GM19025 (cell line): ENCODE measurements around the gene RTL10.

Source experiments
- ATAC-seq: cut with Tn5 transposase; IDR thresholded peaks from one replicate; pipeline ENCODE4 v1.9.1; 2021; ENCODE audit warnings: mild to moderate bottlenecking, low read depth, moderate library complexity; ENCODE audit not compliant: unreplicated experiment

Gene RTL10, protein sequence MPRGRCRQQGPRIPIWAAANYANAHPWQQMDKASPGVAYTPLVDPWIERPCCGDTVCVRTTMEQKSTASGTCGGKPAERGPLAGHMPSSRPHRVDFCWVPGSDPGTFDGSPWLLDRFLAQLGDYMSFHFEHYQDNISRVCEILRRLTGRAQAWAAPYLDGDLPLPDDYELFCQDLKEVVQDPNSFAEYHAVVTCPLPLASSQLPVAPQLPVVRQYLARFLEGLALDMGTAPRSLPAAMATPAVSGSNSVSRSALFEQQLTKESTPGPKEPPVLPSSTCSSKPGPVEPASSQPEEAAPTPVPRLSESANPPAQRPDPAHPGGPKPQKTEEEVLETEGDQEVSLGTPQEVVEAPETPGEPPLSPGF

DNA sequence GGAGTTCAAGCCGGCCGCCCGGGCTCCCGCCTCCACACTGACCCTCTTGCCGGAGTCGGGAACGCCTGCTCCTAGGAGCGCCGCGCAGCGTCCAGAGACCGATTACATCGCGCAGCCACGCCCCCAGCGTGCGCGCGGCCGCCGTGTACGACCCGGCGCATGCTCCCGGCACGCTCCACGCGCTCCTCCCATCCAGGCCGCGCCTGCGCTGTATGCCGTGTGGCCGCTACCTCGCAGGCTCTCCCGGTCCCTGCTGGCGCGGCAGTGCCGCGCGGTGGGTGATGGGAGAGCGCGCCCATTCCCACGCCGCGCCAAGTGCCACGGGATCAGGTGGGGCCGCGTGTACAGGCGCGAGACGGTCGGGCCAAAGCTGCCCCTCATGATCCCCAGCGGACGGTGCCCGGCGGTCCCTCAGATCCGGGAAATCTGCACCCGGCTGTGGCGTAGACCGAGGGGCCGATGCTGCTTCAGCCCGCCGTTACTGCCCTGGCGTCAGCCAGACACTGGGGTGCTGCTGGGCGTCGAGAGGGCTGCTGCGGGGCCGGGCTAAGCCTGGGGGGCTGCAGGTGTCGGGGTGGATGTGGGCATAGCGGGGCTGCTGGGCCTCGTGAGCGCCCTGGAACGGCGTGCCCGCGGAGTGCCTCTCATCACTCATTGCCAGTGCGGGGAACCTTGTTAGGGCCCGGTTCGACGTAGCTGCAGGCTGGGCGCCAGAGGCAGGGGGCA lies at the start of gene RTL10, which contains the start of gene GNB1L:
Gene RTL10, minus strand, starts transcription at position 97 of the 726 bp plus-strand sequence. CDS start 2,613 bp downstream, outside the sequence.
Gene GNB1L, minus strand, starts transcription at position 97 of the 726 bp plus-strand sequence. CDS start 33,519 bp downstream, outside the sequence.
- ATAC-seq: peak; percentile 86

DNA sequence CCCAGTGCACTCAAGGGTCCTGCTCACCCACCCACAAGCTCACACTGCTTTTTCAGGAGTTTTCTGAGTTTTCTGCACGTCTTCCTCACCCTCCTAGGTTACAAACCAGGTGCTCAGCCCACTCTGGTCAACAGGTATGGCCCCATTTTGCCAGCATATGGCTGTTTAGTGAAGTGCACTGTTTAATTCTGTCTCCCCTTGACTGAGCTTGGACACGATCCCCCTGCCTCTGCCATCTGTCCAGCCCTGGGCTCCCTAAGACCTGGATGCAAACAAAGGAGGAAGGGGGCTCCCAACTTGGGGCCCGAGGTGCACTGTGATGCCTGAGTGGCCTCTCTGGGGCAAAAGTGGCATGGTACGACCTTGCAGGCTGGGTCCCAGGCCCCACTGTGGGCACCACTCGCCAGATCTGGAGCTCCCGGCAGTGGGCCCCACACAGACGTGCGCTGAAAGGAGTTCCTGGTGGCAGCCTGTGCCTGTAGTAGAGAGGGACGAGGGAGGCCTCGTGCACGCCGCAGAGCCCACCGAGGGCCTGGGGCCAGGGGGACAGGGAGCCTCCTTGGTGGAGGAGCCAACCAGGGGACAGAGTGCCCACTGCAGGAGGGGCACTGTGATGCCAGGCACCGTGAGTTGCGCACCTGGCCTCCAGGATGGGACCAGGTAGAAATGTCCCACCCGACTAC lies 49.6 kb upstream of the RTL10 start:
- ATAC-seq: no peak

DNA sequence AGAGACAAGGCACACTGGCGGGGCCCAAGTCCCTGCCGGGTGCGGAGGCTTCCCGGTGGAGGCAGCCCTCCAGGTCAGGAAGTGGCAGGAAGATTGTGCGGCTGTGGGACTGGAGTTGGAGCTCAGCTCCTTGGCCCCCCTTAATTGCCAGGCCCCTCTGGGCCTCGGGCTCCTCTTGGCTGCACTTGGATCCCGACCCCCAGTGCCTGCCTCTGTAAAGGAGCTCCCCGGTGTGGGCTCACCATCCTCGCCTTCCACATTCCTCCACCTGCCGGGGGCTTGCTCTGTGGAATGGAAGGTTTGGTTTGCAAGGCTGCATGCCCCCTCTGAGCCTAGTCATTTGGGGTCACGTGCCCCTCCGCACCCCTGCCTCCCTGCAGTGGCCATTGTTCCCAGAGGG lies 48.8 kb upstream of the RTL10 start:
- ATAC-seq: no peak

DNA sequence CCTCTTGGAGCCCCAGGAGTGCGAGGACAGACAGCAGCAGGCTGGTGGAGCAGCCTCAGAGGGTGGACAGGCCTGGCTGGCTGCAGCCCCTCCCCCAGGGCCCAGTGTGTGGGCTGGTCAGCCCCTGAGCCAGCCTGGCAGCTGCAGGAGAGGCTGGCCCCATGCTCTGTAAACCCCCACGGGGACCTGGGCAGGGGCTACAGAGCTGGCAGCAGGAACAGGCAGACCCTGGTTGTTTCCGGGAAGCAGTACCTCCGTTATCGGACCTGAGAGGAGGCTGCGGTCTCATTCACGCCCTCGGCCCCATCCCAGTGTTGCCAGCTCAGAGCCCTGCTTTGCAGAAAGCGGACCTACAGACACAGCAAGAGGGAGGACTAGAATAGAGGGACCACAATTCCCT lies 48.4 kb upstream of the RTL10 start:
- ATAC-seq: no peak

DNA sequence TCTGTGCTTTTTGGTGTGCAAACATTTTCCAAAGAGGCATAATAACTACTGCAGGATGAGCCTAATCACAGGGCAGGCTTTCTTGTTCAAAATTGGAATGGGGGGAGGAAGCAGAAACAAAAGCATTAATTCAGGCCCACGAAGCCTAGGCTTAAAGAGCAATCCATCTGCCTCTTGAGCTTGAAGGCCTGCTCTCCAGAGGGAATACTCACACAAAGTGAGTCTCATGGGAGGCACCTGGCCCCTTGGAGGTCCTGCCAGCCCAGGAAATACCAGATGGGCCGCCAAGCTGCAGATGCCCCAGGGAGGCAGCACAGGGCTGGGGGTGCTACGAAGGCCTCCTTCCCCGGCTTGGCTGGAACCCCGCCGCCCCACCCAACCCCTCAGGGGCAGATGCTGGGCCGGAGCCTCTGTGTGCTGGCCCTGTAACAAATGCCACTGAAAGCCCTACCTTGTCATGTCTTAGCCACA lies 47.6 kb upstream of the RTL10 start:
- ATAC-seq: no peak

DNA sequence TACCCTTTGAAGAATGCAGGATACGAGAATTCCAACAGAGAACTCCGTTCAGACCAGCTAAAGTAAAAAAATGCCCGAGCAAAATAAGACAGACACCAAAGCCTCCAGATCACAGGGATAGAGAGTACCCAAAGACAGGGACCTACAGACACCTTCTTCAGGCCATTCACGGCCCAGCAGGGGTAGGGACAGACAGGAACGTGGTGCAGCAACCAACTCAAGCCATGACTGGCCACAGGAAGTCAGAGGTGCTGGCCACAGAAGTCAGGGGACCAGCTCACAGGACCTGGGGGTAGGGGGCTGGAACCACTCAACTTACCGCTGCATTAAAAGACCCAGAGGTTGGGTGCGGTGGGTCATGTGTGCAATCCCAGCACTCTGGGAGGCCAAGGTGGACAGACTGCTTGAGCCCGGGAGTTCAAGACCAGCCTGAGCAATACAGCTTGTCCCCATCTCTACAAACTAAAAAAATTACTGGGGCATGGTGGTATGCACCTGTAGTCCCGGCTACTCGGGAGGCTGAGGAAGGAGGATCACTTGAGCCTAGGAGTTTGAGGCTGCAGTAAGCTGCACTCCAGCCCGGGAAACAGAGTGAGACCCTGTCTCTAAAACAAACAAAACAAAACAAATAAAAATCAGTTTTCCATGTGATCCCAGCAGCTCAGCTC lies 47.0 kb upstream of the RTL10 start:
- no peak for ATAC-seq

DNA sequence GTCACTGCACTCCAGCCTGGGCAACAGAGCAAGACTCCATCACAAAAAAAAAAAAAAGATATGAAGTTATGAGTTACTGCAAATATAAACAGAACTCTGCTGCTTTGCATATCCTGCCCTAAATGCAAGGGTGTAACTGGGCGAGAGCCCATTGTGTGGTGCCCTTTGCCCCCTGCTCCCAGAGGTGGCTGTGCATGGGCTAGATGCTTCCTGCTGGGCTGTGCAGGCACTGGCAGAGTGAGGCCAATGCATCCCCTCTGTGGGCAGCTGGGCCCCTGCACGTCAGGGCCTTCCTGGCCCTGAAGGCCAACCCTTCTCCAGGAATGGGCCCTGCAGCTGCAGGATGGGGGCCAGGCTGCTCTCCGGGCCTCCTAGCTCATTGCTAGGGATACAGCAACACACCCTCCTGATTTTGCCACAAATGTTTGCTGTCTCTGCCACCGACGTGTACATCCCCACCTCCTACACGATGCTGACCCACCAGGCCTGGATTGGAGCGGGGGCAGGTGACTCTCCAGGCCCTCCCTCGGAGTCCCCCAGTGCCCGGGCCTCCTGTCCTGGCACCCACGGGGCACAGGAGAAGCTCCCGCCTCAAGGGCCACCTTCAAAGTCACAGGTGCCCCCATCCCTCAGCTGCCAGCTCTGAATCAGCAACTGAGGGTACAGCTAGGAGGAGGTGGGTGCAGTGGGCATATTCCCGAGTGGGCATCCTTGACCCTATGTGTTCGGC lies 46.2 kb upstream of the RTL10 start:
- ATAC-seq: no peak

DNA sequence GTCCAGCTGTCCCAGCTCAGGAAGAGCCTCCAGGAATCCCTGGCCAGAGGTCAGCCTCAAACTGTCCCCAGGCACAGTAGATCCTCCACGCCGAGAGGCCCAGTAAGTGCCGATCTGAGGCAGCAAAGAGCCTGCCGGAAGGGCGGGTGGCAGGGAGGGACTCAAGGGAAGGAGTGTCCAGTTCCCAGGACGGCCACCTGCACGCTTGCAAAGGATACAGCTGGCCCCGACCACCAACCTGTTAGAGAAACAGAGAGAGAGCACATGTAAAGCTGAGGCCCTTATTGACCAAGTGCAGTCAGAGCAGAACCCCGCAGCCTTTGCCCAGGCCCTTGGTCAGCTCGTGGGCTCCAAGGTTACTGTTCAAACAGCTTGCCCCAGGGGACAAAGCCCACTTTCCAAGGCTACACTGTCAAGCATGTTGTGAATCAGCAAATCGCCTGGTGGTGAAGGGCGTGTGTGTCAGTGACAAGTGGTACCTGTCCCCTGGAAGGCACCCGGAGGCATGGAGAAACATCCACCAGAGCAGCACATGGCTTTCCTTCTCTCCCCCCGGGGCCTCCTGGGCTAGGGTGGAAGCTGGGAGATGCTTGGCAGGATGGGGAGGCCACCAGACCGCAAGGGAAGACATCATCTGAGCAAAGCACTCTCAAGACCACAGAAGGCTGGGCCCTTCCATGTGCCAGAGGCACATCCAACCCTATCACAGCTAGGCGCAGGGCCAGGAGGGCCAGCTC lies 44.3 kb upstream of the RTL10 start:
- ATAC-seq: no peak

DNA sequence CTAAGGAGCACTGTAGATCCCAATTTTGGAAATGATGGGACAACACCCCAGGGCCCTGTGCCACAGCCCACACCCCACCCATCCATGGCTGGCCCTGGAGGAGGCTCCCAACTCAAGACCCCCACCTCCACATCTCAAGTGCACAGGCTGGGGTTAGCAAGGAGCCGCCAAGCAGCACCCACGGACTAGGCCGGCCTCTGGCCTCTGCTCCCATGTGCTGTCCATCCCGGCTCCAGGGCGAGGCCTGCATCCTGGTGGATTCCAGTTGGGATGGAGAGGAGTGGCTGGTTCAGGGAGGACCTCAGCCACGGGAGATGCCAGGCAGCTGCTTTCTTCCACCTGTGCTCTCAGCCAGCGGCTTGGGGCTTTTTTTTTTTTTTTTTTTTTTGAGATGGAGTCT lies 43.5 kb upstream of the RTL10 start:
- no peak for ATAC-seq

DNA sequence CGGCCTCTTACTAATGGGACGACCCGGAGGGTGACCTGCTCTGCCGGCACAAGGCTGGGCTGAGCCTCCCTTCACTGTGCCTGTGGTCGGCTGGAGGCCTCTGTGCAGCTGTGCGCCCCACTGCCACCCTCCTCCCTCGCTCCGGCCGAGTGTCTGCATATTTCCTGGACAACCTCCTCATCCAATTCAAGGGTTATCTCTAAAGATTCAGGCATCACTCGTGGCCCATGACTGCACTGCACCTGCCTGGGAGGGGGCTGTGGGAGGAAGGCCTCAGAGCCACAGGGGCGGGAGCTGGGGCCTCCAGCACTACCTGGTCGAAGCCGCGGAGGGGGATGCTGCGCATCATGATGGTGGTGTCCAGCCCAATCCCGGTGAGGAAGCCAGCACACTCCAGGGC lies 43.1 kb upstream of the RTL10 start:
- ATAC-seq: no peak

DNA sequence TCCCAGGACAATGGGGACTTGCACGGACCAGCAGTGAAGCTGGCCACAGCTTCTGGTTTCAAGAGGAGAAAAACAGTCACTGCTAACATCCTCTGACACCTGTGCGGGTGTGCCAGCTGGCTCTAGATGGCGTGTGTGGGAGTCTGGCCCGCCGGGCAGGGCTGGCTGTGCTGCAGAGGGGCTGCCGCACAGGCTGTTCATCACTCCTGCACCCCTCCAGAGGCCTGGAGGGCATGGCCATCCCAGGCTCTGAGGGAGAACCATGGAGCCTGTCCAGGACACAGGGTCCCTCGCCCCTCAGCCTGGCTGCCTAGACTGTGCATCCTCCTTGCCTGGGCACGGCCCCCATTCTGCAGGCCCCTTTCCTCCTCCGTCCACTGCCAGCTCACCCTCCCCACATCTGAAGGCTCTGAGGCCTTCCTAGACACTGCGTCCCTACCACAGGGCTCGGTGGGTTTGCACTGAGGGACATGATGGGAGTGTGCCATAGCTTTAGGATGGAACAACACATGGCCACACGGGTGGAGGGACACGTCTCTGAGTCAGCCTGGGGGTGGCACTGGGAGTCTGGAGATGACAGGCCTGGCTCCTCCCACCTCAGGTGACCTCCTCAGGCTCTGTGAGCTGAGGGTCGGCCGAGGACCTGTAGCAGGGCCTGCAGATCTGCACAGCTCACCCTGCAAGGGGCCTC lies 42.1 kb upstream of the RTL10 start:
- ATAC-seq: no peak

DNA sequence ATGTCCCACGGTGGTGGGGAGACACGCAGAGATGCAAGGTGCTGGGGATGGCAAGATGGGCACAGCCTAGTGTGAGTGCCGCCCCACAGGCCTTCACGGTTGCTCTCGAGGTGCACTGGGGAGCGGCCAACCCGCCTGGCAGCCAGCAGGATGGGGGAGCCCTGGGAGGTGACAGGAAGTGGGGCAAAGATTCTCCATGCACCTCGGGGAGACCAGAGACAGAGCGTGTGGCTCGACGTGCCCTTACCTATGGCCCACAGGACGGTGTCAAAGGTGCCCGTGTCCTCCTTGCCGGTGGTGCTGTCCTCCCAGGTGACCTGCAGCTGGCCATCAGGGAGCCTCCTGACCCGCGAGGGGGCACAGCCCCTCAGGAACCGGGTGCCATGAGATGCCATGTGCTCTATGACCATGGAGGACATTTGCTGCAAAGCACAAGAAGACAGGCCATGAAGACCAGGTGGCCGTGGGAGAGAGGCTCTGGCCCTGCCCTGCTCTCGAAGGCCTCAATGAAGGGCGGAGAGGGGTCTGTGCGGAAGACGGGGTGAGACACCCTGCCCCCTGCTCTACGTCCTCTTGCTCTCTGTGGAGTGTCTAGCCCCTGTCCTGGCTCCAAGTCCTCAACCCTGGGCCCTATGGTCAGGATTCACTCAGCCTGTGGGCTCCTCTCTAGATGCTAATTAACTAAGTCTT lies 40.6 kb upstream of the RTL10 start:
- no peak for ATAC-seq

DNA sequence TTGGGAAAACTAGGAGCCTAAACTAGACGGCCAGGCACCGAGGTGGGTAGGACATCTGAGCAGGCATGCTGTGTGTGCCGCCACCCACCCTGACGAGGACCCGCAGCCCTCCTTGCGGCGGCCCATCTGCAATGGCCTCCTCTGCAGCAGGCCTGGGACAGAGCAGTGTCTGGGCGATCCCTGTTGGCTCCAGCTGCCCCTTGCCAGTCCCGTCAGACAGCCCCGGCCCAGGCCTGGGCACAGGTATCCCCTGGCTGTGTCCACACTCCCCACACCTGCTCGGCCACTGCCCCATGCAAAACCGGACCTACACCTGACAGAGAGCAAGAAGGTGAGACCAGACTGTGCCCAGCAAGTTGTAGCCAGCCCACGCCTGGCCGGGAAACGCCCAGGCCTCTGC lies 38.7 kb upstream of the RTL10 start:
- no peak for ATAC-seq

DNA sequence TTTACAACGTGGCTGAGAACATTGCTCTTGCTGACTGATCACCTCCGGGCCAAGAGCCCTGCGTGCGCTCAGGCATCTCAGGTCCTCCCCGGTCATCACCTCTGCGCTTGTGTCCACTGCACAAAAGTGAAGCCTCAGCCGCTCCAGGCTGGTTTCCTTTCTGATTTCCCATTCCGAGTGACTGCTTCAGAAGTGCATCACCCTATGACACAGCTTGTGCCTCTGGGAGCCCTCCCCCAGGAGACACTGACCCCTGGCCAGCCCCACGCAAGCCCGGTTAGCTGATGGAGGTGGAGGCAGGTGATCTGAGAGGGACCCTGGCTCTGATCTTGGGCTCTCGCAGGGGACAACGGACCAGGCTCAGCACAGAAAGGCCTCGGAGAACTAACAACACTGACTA lies 38.3 kb upstream of the RTL10 start:
- no peak for ATAC-seq

DNA sequence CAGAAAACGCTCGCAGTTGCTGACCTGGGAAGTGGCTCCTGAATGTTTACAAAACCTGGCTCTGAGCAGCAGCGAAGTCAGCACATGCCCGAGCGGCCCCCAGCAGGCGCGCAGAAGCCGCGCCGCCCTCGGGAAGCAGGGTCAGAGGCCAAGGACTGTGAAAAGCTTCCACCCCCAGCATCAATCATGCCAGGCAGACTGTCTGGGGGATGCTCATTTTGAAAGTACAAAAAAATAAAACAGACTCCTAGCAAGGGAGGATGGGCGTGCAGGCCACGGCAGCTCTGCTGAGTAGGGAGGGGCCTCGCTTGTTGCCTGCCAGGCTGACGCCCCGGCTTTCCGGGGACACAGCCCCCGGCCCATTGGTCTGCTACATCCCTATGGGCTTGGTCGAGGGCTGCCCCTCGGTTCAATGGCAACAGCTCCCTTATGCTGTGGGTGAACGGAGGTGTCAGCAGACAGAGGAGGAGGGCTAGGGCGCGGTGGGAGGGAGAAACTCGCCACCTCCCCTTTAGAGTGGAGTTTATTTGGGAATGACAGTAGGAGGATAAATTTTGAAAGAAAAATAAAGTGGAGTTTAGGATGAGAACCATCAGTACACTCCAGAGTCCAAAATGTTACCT lies 37.7 kb upstream of the RTL10 start:
- no peak for ATAC-seq

DNA sequence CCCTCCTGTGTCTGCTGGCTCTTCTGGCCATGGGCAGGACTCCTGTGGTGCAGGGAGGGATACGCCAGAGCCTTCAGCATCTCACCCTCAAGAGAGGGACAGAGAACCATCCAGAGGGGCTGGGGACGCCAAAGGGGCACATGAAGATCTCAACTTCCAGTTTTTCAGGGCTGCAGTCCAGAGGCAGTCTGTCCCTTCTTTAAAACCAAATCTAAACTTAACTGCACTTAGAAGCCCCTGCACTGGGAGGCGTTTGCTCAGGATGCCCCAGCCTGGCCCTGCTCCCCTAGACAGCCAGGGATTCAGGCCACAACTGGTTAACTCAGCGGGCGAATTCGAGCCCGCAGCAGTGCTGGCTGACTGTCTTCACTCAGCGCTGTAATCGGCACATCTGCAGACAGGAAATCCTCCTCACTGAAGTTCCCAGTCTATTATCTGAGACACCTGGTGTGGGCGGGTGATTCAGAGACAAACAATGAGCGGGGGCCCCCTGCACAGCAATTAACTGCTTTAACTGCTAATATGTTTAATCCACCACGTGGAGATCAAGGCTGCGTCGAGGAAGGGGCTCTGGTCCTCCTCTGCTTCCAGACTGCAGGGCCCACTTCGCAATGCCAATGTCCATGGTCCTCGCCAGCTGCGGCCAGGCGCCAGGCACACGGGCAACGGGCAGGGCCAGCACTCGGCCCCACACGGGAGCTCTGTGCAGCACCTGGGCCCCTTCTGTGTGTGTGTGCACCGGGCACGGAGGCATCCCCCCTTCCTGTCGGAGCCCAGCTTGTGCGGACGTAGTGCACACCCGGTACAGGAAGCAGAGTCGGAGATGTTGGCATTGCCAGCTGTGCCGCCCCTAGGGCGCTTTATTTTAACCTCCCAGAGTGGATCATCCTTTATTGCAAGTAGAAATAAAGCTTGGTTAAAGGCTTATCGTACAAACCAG lies 36.9 kb upstream of the RTL10 start:
- ATAC-seq: no peak
